Thyroid gland (tissue), 4 donors: ENCODE data around the gene EVI5L.

Experiments used
- POLR2A ChIP-seq, 2 donors: fragments of 450-650 bp; IDR thresholded peaks; one replicate each; pipeline ENCODE4 v1.6.1; 2017; ENCODE audit warnings: antibody characterized with exemption in 2 of 2, mild to moderate bottlenecking in 2 of 2, moderate library complexity in 1 of 2
- TF ChIP-seq, protein P1 (sequence below), 6 experiments: fragments of 200-600 bp in 3 of 6; fragments of 450-650 bp in 3 of 6; sonication (generic) in 3 of 6; IDR thresholded peaks; one replicate each; pipeline ENCODE4 v1.5.1; 2016 to 2019; ENCODE audit warnings: antibody characterized with exemption in 6 of 6, mild to moderate bottlenecking in 2 of 6, inconsistent platforms in 1 of 6, moderate library complexity in 1 of 6

DNA sequence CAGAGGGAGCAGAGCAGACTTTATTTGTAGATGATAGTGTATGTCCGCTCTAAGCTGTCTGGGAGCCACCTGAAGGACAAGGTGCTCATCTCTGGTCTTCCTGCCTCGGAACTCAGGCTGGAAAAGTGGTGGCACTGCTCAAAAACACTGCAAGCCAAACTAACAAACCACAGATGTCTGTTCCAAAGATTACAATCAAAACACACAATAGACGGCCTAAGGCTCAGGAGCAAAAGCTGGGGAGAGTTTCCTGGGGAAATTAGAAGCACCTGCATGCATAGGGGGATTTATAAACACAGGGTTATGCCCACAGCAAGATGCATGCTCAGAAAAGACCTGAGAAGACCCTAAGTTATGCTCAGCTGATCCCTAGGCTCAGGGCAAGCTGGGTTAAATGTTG, 9.4 kb upstream of the EVI5L start:
- TF ChIP-seq, protein P1, sequence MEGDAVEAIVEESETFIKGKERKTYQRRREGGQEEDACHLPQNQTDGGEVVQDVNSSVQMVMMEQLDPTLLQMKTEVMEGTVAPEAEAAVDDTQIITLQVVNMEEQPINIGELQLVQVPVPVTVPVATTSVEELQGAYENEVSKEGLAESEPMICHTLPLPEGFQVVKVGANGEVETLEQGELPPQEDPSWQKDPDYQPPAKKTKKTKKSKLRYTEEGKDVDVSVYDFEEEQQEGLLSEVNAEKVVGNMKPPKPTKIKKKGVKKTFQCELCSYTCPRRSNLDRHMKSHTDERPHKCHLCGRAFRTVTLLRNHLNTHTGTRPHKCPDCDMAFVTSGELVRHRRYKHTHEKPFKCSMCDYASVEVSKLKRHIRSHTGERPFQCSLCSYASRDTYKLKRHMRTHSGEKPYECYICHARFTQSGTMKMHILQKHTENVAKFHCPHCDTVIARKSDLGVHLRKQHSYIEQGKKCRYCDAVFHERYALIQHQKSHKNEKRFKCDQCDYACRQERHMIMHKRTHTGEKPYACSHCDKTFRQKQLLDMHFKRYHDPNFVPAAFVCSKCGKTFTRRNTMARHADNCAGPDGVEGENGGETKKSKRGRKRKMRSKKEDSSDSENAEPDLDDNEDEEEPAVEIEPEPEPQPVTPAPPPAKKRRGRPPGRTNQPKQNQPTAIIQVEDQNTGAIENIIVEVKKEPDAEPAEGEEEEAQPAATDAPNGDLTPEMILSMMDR (IDR thresholded peaks at IDR 0.05): no peak
- TF ChIP-seq POLR2A (IDR thresholded peaks at IDR 0.05): no peak
